DOHH2 (cell line): ENCODE results near the gene TMEM259.

Source experiments
- EZH2phosphoT487 ChIP-seq: fragments of 200-600 bp; sonication (generic); IDR thresholded peaks from 2 replicates; pipeline ENCODE4 v1.6.1; 2017; ENCODE audit warnings: borderline replicate concordance, mild to moderate bottlenecking, antibody characterized with exemption, low read length, moderate library complexity, mixed read lengths
- TF ChIP-seq, protein P1 (sequence below): fragments of 200-600 bp; sonication (generic); IDR thresholded peaks from one replicate; pipeline ENCODE4 v1.5.1; 2014; ENCODE audit warnings: antibody characterized with exemption, mild to moderate bottlenecking, low read depth, low read length; ENCODE audit not compliant: poor library complexity, severe bottlenecking

DNA sequence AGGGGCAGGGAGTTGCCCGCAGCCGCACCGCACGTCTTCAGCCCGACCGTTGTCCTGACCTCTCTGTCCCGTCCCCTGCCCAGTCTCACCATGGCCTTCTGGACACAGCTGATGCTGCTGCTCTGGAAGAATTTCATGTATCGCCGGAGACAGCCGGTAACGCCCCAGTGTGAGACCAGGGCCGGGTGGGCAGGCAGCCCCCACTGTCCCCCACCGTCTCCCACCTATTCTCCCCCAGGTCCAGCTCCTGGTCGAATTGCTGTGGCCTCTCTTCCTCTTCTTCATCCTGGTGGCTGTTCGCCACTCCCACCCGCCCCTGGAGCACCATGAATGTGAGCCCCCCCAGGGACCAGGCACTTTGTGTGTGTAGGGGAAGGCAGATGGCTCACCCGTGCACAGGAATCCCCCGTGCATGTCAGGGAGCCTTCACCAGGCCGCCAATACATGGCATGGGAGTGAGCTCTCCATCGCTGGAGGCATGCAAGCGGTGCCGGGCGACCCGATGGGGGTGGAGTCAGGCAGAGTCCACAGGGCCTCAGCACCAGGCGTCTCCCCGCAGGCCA is 20.4 kb upstream of the TMEM259 start:
- TF ChIP-seq, protein P1, sequence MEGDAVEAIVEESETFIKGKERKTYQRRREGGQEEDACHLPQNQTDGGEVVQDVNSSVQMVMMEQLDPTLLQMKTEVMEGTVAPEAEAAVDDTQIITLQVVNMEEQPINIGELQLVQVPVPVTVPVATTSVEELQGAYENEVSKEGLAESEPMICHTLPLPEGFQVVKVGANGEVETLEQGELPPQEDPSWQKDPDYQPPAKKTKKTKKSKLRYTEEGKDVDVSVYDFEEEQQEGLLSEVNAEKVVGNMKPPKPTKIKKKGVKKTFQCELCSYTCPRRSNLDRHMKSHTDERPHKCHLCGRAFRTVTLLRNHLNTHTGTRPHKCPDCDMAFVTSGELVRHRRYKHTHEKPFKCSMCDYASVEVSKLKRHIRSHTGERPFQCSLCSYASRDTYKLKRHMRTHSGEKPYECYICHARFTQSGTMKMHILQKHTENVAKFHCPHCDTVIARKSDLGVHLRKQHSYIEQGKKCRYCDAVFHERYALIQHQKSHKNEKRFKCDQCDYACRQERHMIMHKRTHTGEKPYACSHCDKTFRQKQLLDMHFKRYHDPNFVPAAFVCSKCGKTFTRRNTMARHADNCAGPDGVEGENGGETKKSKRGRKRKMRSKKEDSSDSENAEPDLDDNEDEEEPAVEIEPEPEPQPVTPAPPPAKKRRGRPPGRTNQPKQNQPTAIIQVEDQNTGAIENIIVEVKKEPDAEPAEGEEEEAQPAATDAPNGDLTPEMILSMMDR: no peak
- no peak for TF ChIP-seq EZH2phosphoT487
